Measurements from ENCODE around the gene FBXL15.
A peak's percentile ranks its signal among the peaks of the same experiment; 100 is the strongest.

FBXL15 gene

GRCh38 chr10:102398172-102399020, 22.2 kb upstream of the FBXL15 start:
- Histone ChIP-seq H3K9me3 (ENCODE audit: insufficient read depth, low read length) (no peaks in the 10 kb centered on the region), H3K9ac (ENCODE audit: insufficient read length, low read depth) (no peak overlapping the region), H3K4me3 (ENCODE audit: insufficient read length, low read depth) (no peak overlapping the region), H3K27me3 (ENCODE audit: insufficient read depth, insufficient read length) (no peaks in the 10 kb centered on the region), H3K36me3 (ENCODE audit: insufficient read depth, insufficient read length, low read length) (peaks cover 62% of the 10 kb centered on the region), H3K4me1 (ENCODE audit: insufficient read depth, insufficient read length) (peaks cover 32% of the 10 kb centered on the region)
- TF ChIP-seq SUZ12 (IDR thresholded peaks at IDR 0.05; ENCODE audit: extremely low read depth, insufficient read depth, insufficient read length), result no peak
- TF ChIP-seq YY1 (IDR thresholded peaks at IDR 0.05; ENCODE audit: insufficient read depth, insufficient read length), result no peak
- TF ChIP-seq ZNF274 (IDR thresholded peaks at IDR 0.05; ENCODE audit: low read depth, low read length), result no peak
- DNase-seq (ENCODE audit: low read depth, low spot score), result no peak

DNA sequence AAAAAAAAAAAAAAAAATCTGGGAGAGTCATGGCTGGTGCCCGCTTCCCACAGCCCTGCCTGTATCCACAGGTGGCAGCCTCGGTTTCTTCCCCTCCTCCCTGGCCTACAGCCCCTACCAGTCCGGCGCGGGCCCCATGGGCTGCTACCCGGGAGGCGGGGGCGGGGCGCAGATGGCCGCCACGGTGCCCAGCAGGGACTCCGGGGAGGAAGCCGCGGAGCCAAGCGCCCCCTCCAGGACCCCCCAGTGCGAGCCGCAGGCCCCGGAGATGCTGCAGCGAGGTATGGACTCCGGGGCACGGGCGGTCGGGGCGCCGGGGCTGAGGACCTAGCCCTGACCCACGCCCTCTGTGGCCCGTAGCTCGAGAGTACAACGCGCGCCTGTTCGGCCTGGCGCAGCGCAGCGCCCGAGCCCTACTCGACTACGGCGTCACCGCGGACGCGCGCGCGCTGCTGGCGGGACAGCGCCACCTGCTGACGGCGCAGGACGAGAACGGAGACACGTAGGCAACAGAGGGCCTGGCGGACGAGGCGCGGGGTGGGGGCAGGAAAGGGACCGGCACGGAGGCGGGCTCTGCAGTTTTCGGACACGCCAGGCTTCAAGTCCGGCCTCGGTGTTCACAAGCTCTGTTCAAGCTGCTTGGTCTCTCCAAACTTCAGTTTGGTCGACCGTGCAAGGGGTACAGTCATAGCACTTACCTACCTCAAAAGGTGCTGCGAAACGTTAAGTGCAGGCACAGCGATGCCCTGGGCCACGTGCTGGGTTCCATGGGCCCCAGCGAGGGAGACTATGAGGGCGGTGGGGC, 21.2 kb upstream of the FBXL15 start:
- Histone ChIP-seq H3K4me1 (ENCODE audit: insufficient read depth, insufficient read length) (peaks cover 35% of the 10 kb centered on the region), H3K27me3 (ENCODE audit: insufficient read depth, insufficient read length) (no peaks in the 10 kb centered on the region), H3K36me3 (ENCODE audit: insufficient read depth, insufficient read length, low read length) (peaks cover 70% of the 10 kb centered on the region), H3K4me3 (ENCODE audit: insufficient read length, low read depth) (peak overlapping the region; percentile 15), H3K9ac (ENCODE audit: insufficient read length, low read depth) (peak overlapping the region; percentile 66), H3K9me3 (ENCODE audit: insufficient read depth, low read length) (no peaks in the 10 kb centered on the region)
- no peak for DNase-seq (ENCODE audit: low read depth, low spot score)
- TF ChIP-seq YY1 (IDR thresholded peaks at IDR 0.05; ENCODE audit: insufficient read depth, insufficient read length) (no peak), ZNF274 (IDR thresholded peaks at IDR 0.05; ENCODE audit: low read depth, low read length) (no peak), SUZ12 (IDR thresholded peaks at IDR 0.05; ENCODE audit: extremely low read depth, insufficient read depth, insufficient read length) (no peak)

GRCh38 chr10:102400076-102400475, 20.6 kb upstream of the FBXL15 start:
- H3K4me1 ChIP-seq (ENCODE audit: insufficient read depth, insufficient read length), result peaks cover 32% of the 10 kb centered on the region

GRCh38 chr10:102400598-102401341, 19.9 kb upstream of the FBXL15 start:
- no peak for DNase-seq (ENCODE audit: low read depth, low spot score)
- peaks cover 32% of the 10 kb centered on the region for H3K4me1 ChIP-seq (ENCODE audit: insufficient read depth, insufficient read length)

More at GRCh38 chr10:102400076-102400475, 20.6 kb upstream of the FBXL15 start:
- peak overlapping the region; percentile 66 for H3K9ac ChIP-seq (ENCODE audit: insufficient read length, low read depth)
- no peaks in the 10 kb centered on the region for H3K27me3 ChIP-seq (ENCODE audit: insufficient read depth, insufficient read length)
- peaks cover 73% of the 10 kb centered on the region for H3K36me3 ChIP-seq (ENCODE audit: insufficient read depth, insufficient read length, low read length)
- no peak overlapping the region for H3K4me3 ChIP-seq (ENCODE audit: insufficient read length, low read depth)
- no peaks in the 10 kb centered on the region for H3K9me3 ChIP-seq (ENCODE audit: insufficient read depth, low read length)
- TF ChIP-seq SUZ12 (IDR thresholded peaks at IDR 0.05; ENCODE audit: extremely low read depth, insufficient read depth, insufficient read length) (no peak), YY1 (IDR thresholded peaks at IDR 0.05; ENCODE audit: insufficient read depth, insufficient read length) (no peak), ZNF274 (IDR thresholded peaks at IDR 0.05; ENCODE audit: low read depth, low read length) (no peak)
- DNase-seq (ENCODE audit: low read depth, low spot score), result no peak

DNA sequence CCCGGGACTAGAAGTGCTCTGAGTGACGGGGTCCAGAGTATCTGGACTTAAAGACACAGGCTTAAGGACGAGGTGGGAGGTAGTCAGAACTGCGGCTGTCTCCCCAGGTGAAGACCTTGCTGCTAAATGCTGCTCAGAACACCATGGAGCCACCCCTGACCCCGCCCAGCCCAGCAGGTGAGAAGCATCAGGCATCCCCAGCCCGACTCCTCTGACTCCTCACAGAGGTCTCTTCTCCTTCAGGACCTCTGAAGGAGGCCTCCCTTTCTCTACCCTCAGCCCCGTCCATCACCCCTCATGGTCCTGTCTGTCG, 19.3 kb upstream of the FBXL15 start:
- Histone ChIP-seq H3K4me3 (ENCODE audit: insufficient read length, low read depth) (no peak overlapping the region), H3K9ac (ENCODE audit: insufficient read length, low read depth) (peak overlapping the region; percentile 2), H3K9me3 (ENCODE audit: insufficient read depth, low read length) (no peaks in the 10 kb centered on the region), H3K36me3 (ENCODE audit: insufficient read depth, insufficient read length, low read length) (peaks cover 71% of the 10 kb centered on the region), H3K4me1 (ENCODE audit: insufficient read depth, insufficient read length) (peaks cover 30% of the 10 kb centered on the region), H3K27me3 (ENCODE audit: insufficient read depth, insufficient read length) (no peaks in the 10 kb centered on the region)
- no peak for DNase-seq (ENCODE audit: low read depth, low spot score)
- no peak for TF ChIP-seq YY1 (IDR thresholded peaks at IDR 0.05; ENCODE audit: insufficient read depth, insufficient read length)
- no peak for TF ChIP-seq ZNF274 (IDR thresholded peaks at IDR 0.05; ENCODE audit: low read depth, low read length)
- no peak for TF ChIP-seq SUZ12 (IDR thresholded peaks at IDR 0.05; ENCODE audit: extremely low read depth, insufficient read depth, insufficient read length)

More at GRCh38 chr10:102400598-102401341, 19.9 kb upstream of the FBXL15 start:
- H3K4me3 ChIP-seq (ENCODE audit: insufficient read length, low read depth), result no peak overlapping the region
- H3K36me3 ChIP-seq (ENCODE audit: insufficient read depth, insufficient read length, low read length), result peaks cover 73% of the 10 kb centered on the region
- H3K9ac ChIP-seq (ENCODE audit: insufficient read length, low read depth), result no peak overlapping the region
- TF ChIP-seq ZNF274 (IDR thresholded peaks at IDR 0.05; ENCODE audit: low read depth, low read length), result no peak
- TF ChIP-seq SUZ12 (IDR thresholded peaks at IDR 0.05; ENCODE audit: extremely low read depth, insufficient read depth, insufficient read length), result no peak
- TF ChIP-seq YY1 (IDR thresholded peaks at IDR 0.05; ENCODE audit: insufficient read depth, insufficient read length), result no peak
- no peaks in the 10 kb centered on the region for H3K9me3 ChIP-seq (ENCODE audit: insufficient read depth, low read length)
- no peaks in the 10 kb centered on the region for H3K27me3 ChIP-seq (ENCODE audit: insufficient read depth, insufficient read length)

GRCh38 chr10:102401735-102402511, 18.7 kb upstream of the FBXL15 start:
- no peak for DNase-seq (ENCODE audit: low read depth, low spot score)
- Histone ChIP-seq H3K36me3 (ENCODE audit: insufficient read depth, insufficient read length, low read length) (peaks cover 65% of the 10 kb centered on the region), H3K9me3 (ENCODE audit: insufficient read depth, low read length) (no peaks in the 10 kb centered on the region), H3K4me1 (ENCODE audit: insufficient read depth, insufficient read length) (peaks cover 23% of the 10 kb centered on the region), H3K9ac (ENCODE audit: insufficient read length, low read depth) (peak overlapping the region; percentile 44), H3K4me3 (ENCODE audit: insufficient read length, low read depth) (no peak overlapping the region), H3K27me3 (ENCODE audit: insufficient read depth, insufficient read length) (no peaks in the 10 kb centered on the region)
- TF ChIP-seq SUZ12 (IDR thresholded peaks at IDR 0.05; ENCODE audit: extremely low read depth, insufficient read depth, insufficient read length), result no peak
- no peak for TF ChIP-seq ZNF274 (IDR thresholded peaks at IDR 0.05; ENCODE audit: low read depth, low read length)
- TF ChIP-seq YY1 (IDR thresholded peaks at IDR 0.05; ENCODE audit: insufficient read depth, insufficient read length), result no peak
